ENCODE results near the gene ECD.
"Not testable (repeated sequence)": the region's sequence is repeated elsewhere in the genome, so short reads cannot be mapped to it uniquely, and the experiment has no call there.

The ECD gene

GRCh38 chr10:73163096-73163495 is 4.7 kb downstream of the ECD start:
- peak overlapping the region in 1 of 21 experiments; percentile 8 for H3K27ac ChIP-seq
- H3K4me3 ChIP-seq = no peak overlapping the region

GRCh38 chr10:73161662-73162061 is 6.1 kb downstream of the ECD start:
- H3K27ac ChIP-seq = no peak overlapping the region
- H3K4me3 ChIP-seq = no peak overlapping the region

DNA sequence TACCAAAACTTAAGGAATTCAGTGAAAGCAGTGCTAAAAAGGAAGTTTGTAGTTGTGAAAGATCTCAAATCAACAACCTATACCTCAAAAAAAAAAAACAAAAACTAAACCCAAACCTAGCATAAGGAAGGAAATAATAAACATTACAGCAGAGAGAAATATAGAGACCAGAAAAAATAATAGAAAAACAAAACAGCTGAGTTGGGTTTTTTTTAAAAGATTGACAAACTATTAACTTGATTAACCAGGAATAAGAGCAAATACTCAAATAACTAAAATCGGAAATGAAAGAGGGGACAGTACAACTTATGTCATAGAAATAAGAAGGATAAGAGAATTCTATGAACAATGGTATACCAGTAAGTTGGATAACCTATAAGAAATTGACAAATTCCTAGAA is 6.7 kb downstream of the ECD start:
- Histone ChIP-seq H3K27ac (no peak overlapping the region), H3K4me3 (no peak overlapping the region)

GRCh38 chr10:73159038-73159648 is 8.7 kb downstream of the ECD start:
- Histone ChIP-seq H3K4me3 (no peak overlapping the region), H3K27ac (no peak overlapping the region)

- H3K27ac ChIP-seq = no peak overlapping the region
- H3K4me3 ChIP-seq = no peak overlapping the region
These were observed 11.8 kb downstream of the ECD start for GRCh38 chr10:73156054-73156453.

DNA sequence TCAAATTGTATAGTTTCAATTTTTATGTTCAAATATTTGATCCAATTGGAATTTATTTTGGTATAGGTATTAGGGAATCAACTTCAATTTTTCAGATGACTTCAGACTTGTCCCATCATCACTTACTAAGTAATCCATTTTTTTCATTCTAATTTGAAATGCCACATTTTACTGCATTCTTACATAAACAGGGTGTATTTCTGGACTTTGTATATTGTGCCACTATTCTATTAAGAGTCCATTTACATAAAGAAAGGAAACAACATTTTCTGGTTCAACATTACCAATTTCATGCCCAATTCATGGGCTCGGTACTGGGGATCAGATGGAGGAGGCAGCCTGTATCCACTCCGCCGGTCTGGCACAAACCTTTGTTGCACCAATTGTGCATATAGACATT is 15.8 kb downstream of the ECD start:
- Histone ChIP-seq H3K27ac (no peak overlapping the region), H3K4me3 (no peak overlapping the region)

DNA sequence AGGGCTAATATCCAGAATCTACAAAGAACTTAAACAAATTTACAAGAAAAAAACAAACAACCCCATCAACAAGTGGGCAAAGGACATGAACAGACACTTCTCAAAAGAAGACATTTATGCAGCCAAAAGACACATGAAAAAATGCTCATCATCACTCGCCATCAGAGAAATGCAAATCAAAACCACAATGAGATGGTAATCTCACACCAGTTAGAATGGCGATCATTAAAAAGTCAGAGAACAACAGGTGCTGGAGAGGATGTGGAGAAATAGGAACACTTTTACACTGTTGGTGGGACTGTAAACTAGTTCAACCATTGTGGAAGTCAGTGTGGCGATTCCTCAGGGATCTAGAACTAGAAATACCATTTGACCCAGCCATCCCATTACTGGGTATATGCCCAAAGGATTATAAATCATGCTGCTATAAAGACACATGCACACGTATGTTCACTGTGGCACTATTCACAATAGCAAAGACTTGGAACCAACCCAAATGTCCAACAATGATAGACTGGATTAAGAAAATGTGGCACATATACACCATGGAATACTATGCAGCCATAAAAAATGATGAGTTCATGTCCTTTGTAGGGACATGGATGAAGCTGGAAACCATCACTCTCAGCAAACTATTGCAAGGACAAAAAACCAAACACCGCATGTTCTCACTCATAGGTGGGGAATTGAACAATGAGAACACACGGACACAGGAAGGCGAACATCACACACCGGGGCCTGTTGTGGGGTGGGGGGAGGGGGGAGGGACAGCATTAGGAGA is 17.0 kb downstream of the ECD start:
- H3K27ac ChIP-seq, H3K4me3 ChIP-seq: not testable (repeated sequence)

DNA sequence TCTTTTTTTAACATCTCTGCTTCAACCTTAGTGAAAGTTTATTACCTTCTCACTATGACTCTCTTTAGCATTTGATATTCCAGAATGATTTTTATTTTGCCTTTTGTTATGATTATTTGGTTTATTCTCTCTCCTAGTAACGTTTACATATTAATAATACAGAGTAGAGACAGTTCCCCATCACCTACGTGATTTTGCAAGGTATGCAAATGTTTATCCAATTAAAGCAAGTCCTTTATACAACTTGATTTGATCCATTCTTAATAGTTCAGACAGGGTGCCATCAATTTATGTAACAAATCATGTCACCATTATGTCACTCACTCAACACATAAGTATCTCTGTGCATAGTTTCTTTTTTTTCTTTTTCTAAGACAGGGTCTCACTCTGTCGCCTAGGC is 26.2 kb downstream of the ECD start:
- Histone ChIP-seq H3K27ac (no peak overlapping the region), H3K4me3 (no peak overlapping the region)

DNA sequence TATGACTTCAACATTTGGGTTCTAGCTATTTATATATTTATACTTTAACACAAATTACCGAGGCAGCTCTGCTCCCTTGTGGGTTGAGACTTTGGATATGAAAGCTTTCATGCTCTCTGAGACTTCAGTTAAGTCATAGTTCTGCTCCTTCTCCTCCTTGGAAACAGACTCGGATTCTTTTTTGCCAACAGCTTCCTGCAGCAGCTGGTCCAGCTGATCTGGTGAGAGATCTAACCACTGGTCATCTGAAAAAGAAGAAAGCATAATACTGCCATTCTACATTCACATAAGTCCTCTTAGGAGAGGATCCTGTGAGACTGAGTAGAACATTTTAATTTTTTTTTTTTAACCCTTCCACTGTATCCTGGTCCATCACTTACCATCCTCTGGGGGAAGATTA is 28.6 kb downstream of the ECD start:
- Histone ChIP-seq H3K27ac (no peak overlapping the region), H3K4me3 (no peak overlapping the region)

DNA sequence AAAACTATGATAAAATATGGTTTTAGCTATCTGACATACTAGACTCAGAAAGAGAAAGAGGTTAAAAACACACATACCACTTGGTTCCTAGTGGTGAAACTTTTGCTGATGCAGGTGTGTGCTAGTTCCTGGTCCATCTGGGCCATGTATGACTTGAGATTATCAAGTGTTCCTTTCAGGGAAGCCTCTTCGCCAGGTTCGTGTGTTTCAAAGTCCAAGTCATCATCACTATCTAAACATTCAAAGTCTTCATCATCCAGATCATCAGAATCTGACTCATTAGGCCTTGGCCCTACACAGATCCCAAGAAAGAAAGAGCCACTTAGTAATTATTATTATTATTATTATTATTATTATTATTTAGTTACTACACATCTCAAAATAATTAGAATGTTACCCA is 31.2 kb downstream of the ECD start:
- Histone ChIP-seq H3K27ac (no peak overlapping the region), H3K4me3 (no peak overlapping the region)

- Histone ChIP-seq H3K4me3 (no peak overlapping the region), H3K27ac (no peak overlapping the region)
These were observed 33.1 kb downstream of the ECD start for GRCh38 chr10:73134727-73135126.

GRCh38 chr10:73131913-73132686 is 35.7 kb downstream of the ECD start:
- Histone ChIP-seq H3K27ac (no peak overlapping the region), H3K4me3 (no peak overlapping the region)

DNA sequence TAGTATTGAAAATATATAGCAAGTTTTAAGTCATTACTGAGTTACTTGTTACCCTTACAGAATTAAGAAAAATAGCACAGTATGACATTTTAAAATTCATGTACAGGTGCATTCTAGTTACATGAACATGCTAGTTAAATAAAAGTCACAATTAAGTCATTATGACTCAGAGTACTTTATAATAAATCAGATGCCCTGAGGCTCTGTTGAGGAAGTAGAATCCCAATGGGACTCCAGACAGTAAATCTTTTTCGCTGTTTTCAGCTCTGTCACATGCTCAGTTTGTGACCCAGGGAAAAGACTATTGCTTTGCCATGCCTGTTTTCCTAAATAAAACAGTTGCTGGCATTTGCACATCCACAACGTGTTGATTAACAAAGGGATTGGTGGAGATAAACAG is 36.5 kb downstream of the ECD start:
- Histone ChIP-seq H3K4me3 (no peak overlapping the region), H3K27ac (no peak overlapping the region)

DNA sequence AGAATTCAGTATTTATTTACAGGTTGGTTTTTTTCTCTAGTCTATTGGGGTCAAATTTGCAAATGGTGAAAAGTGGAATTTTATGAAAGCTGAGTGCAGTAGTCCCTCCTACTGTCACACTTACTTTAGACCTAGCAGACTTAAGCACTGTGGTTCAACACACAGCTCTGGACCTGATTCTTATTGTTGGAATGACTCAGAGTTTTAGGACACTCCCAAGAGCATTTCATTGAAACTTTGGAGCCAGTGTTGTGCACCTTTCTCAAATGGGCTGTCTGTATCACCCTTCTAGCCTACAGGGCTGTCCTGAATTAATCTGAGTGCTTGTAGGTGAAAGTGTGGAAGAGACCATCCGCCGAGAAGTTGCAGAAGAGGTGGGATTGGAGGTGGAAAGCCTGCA is 41.5 kb downstream of the ECD start:
- H3K4me3 ChIP-seq = no peak overlapping the region
- no peak overlapping the region for H3K27ac ChIP-seq

DNA sequence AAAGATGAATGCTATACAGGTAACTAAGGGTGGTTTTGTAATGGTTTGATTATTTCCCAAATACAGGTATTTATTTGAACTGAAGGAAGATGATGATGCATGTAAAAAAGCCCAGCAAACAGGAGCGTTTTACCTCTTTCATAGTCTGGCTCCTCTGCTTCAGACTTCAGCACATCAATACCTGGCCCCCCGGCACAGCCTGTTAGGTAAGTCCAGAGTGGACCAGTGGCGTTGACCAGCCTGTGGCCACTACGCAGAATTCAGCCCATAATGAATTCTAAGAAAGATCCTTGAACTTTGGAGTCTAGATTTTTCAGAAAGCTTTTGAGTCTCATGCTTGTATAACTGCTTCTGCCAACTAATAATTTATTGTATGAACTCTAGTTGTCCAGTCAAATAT is 47.9 kb downstream of the ECD start:
- H3K4me3 ChIP-seq = no peak overlapping the region
- no peak overlapping the region for H3K27ac ChIP-seq

DNA sequence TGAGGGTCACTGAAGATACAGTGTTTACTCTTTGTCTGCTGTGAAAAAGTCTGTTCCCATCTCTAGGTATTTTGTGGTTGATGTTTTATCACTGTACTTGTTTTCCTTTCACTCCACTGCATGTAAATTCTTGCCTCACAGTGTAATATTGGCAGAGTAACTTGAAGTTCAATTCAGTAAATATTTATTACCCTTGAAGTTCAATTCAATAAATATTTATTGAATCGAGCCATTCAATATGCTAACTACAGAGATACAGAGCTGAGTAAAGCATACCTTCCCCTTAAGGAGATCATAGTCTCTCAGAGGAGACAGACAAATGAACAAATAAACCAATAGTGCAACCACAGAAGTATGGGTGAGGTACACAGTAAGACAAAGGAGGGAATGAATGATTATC is 48.4 kb downstream of the ECD start:
- Histone ChIP-seq H3K27ac (no peak overlapping the region), H3K4me3 (no peak overlapping the region)

DNA sequence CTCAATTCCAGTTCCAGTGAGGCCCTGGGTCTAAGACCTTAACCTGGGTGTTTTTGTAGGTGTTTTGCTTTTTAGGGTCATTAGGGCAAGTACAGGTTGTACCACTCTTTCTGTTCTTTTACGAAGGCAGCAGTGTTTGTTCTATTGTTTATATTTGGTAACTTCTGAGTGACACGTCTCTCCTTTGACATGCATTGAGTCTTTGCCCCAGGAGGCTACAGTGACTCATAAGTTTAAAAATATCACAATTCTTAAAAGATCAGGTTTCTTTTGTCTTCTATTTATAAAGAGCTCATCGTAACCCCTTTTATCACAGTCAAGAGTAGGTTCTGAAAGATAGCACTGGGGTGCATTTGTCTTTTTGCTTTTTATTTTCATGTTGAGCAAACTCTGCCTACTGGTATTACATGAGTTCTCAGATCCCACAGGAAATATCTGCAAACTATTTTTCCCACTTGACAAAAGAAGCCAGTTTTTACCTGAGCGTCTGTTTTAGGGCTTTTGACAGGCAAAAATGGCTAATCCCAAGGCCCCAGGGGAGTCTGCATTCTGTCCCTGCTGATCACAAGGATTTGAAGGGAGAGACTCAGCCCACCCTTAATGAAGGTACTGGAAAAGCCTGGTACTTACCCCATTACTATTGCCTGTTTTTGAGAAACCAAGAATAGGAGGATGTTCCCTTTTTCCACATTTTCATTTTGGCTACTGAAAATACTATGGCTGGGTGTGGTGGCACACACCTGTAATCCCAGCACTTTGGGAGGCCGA is 49.6 kb downstream of the ECD start:
- Histone ChIP-seq H3K4me3 (no peak overlapping the region), H3K27ac (peak overlapping the region in 2 of 21 experiments; percentile 7 to 17)

- Histone ChIP-seq H3K27ac (no peak overlapping the region), H3K4me3 (no peak overlapping the region)
These were observed 51.8 kb downstream of the ECD start for GRCh38 chr10:73116017-73116416.

GRCh38 chr10:73113551-73113950 is 54.3 kb downstream of the ECD start:
- H3K27ac ChIP-seq = no peak overlapping the region

GRCh38 chr10:73112032-73112431 is 55.8 kb downstream of the ECD start:
- H3K4me3 ChIP-seq = not testable (repeated sequence)
- H3K27ac ChIP-seq = peak overlapping the region in 4 of 21 experiments; percentile 2 to 68 (median 8)

More at GRCh38 chr10:73113551-73113950, 54.3 kb downstream of the ECD start:
- H3K4me3 ChIP-seq = no peak overlapping the region

Measured in skin epidermis (tissue), 12 donors.